Left kidney (tissue), 2 donors: Measurements from ENCODE around the gene KRT72. TPM values are rescaled to one million over a fixed set of nuclear protein-coding genes. Genes with fewer than 3 reads are reported as not detected.
A peak's percentile ranks its signal among the peaks of the same experiment; 100 is the strongest.

Experiments used
- DNase-seq: peaks from one replicate; pipeline ENCODE4 v3.0.0-alpha.2; 2013
- polyA plus RNA-seq: library from polyadenylated mRNA; unstranded; fragments of 120-200 nt; gene quantifications from one replicate; pipeline ENCODE4 v1.2.1, GENCODE V29; 2013; ENCODE audit not compliant: insufficient read length

Gene KRT72
- polyA plus RNA-seq, 1 donor: not detected

DNA sequence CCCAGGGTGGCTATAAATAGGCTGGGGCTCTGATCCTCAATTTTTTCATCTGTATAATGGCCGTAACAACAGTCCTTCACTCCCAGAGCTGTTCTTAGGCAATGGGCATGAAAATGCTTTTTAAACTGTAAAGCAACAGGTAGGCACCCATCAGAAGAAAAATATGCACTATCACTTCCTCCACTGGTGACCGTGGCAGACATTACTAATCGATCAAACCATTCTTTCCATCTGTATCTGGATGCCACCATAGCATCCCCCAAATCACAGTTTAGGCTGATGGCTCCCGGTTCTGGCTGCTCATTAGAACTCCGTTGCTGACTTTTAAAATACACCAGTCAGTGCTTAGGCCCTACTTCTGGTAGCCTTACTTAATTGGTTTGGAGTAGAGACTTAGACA is 59.6 kb downstream of the KRT72 start:
- DNase-seq: no peak

DNA sequence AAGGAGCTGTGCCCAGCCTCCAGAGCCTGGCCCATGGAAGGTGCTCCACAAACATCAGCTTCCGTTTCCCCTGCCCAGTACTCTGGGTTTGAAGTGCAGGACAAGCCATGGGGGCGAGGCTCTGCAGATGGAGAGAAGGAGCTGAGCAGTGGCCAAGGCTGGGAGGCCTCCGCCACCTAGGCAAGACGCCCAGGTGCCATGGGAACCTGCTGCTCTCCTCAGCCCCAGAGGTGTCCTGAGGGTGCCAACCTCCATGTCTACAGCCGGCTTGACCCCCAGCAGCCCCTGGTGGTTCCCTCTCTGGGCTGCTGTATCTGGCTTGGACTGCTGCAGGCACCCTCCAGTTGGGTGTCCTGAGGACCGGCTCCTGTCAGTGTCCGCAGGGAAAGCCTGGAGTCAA is 60.7 kb downstream of the KRT72 start:
- DNase-seq: no peak

DNA sequence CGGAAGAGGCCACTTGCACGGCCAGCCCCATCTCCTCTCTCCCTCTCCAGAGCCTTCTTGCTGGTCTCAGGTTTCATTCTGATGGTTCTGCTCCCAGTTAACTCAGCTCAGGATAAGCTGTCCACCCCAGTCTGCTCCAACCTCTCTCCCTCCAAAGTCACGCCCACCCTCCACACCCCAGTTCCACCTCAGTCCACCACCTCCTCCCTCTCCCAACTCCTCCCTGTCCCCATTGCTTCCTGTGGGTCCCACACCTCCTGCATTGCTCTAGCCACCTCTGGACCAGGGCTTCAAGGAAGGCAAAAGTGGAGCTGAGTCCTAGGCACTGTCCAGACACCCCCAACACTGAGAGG is 61.5 kb downstream of the KRT72 start:
- DNase-seq: no peak

DNA sequence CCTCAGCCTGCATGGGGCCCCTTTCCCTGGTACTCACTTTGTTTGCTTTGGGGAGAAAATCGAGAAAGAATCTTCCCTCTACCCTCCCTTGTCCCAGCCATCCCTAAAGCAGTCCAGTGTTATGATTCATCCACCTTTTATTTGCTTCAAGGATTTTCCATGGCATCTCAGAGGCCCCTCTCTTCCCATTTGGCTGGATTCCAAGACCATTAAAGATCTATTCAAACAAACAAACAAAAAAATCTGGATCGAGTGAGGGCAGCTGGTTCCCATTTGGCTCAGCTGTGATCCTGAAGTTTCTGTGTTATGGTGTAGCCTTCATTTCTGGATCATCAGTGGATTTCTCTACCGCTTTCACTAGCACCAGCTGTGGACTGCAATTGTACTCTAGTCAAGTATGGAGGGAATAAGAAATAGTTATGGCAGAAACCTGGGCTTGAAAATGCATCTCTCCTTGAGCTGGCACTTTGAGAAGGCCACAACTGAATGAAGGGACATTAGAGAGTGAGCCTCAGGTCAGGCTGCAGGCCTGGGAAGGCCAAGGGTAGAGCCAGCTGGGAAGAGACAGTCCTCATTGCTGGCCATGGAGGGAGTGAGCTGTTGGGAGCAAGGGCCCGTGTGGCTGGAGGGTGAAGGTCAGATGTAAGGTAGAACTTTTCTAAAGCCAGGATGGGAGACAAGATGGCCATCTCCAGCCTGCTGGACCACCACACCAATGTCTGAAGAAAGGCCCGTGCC is 62.0 kb downstream of the KRT72 start:
- DNase-seq: peak; percentile 18

DNA sequence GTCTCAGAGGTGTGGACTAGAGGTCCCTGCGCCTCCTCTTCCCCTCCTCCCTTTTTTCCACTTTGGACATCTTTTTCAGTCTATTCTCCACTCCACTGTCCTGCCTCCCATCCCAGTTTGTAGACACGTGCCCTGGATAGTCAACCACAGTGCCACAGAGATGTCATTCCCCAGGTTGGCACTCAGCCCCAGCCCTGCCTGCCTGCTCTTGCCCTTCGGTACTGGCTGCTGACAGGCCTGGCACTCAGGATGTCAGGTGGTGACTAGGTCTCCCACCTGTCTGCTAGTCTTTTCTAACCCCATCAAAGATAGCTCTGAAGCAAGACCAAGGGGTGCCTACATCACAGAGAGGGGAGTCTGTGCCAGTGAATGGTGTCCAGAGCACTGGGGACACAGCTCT is 64.2 kb downstream of the KRT72 start:
- no peak for DNase-seq

Other genes with a start within 250 kb of the KRT72 start
- not detected for gene KRT85, start 234.0 kb downstream of the KRT72 start, polyA plus RNA-seq
- not detected for gene KRT84, start 215.8 kb downstream of the KRT72 start, polyA plus RNA-seq
- not detected for gene KRT82, start 195.1 kb downstream of the KRT72 start, polyA plus RNA-seq
- gene KRT75, start 167.1 kb downstream of the KRT72 start, polyA plus RNA-seq: not detected
- gene KRT6B, start 149.3 kb downstream of the KRT72 start, polyA plus RNA-seq: not detected
- not detected for gene KRT6C, start 127.7 kb downstream of the KRT72 start, polyA plus RNA-seq
- not detected for gene KRT6A, start 108.2 kb downstream of the KRT72 start, polyA plus RNA-seq
- gene KRT5, start 81.1 kb downstream of the KRT72 start, polyA plus RNA-seq: 0.22 TPM
- gene KRT71, start 48.3 kb downstream of the KRT72 start, polyA plus RNA-seq: not detected
- not detected for gene KRT74, start 27.6 kb downstream of the KRT72 start, polyA plus RNA-seq
- gene KRT73, start 17.1 kb upstream of the KRT72 start, polyA plus RNA-seq: not detected
- gene KRT2, start 50.7 kb upstream of the KRT72 start, polyA plus RNA-seq: not detected
- gene KRT1, start 78.9 kb upstream of the KRT72 start, polyA plus RNA-seq: 0.17 TPM
- gene KRT77, start 102.1 kb upstream of the KRT72 start, polyA plus RNA-seq: not detected
- not detected for gene KRT76, start 175.9 kb upstream of the KRT72 start, polyA plus RNA-seq
- gene KRT3, start 194.7 kb upstream of the KRT72 start, polyA plus RNA-seq: not detected
- 0.47 TPM for gene KRT4, start 212.7 kb upstream of the KRT72 start, polyA plus RNA-seq
- gene KRT79, start 232.8 kb upstream of the KRT72 start, polyA plus RNA-seq: not detected
- not detected for gene KRT78, start 247.5 kb upstream of the KRT72 start, polyA plus RNA-seq